WI38 (cell line): Measurements from ENCODE around the gene HIBCH.

Source experiments
- H3K4me3 ChIP-seq: 2 replicates; pipeline ENCODE4 v1.5.1; 2011; ENCODE audit warnings: low read depth, mild to moderate bottlenecking, control low read depth, low read length
- CTCF ChIP-seq: IDR thresholded peaks from 2 replicates; pipeline ENCODE4 v1.5.1; 2012; ENCODE audit warnings: low read depth, mild to moderate bottlenecking, control low read depth, low read length

Gene HIBCH

GRCh38 chr2:190199530-190199929, 120.1 kb downstream of the HIBCH start:
- H3K4me3 ChIP-seq: no peak overlapping the region
- TF ChIP-seq CTCF: no peak

GRCh38 chr2:190199109-190199508, 120.5 kb downstream of the HIBCH start:
- H3K4me3 ChIP-seq: no peak overlapping the region
- TF ChIP-seq CTCF: no peak

- H3K4me3 ChIP-seq: no peak overlapping the region
- no peak for TF ChIP-seq CTCF
Measured at GRCh38 chr2:190197143-190197720, 122.4 kb downstream of the HIBCH start.

GRCh38 chr2:190190507-190191162, 129.0 kb downstream of the HIBCH start:
- H3K4me3 ChIP-seq: no peak overlapping the region
- TF ChIP-seq CTCF: no peak

- H3K4me3 ChIP-seq: no peak overlapping the region
- no peak for TF ChIP-seq CTCF
Measured at GRCh38 chr2:190188289-190188688, 131.3 kb downstream of the HIBCH start.

GRCh38 chr2:190186238-190186637, 133.4 kb downstream of the HIBCH start:
- no peak overlapping the region for H3K4me3 ChIP-seq
- TF ChIP-seq CTCF: no peak

- no peak for TF ChIP-seq CTCF
- H3K4me3 ChIP-seq: no peak overlapping the region
Measured at GRCh38 chr2:190185380-190185779, 134.2 kb downstream of the HIBCH start.
